HG03378 (cell line): Measurements from ENCODE around the gene GLIS1.

Source experiments
- ATAC-seq: cut with Tn5 transposase; IDR thresholded peaks from one replicate; pipeline ENCODE4 v1.9.1; 2021; ENCODE audit warnings: mild to moderate bottlenecking, moderate library complexity; ENCODE audit not compliant: unreplicated experiment

GLIS1 gene

DNA sequence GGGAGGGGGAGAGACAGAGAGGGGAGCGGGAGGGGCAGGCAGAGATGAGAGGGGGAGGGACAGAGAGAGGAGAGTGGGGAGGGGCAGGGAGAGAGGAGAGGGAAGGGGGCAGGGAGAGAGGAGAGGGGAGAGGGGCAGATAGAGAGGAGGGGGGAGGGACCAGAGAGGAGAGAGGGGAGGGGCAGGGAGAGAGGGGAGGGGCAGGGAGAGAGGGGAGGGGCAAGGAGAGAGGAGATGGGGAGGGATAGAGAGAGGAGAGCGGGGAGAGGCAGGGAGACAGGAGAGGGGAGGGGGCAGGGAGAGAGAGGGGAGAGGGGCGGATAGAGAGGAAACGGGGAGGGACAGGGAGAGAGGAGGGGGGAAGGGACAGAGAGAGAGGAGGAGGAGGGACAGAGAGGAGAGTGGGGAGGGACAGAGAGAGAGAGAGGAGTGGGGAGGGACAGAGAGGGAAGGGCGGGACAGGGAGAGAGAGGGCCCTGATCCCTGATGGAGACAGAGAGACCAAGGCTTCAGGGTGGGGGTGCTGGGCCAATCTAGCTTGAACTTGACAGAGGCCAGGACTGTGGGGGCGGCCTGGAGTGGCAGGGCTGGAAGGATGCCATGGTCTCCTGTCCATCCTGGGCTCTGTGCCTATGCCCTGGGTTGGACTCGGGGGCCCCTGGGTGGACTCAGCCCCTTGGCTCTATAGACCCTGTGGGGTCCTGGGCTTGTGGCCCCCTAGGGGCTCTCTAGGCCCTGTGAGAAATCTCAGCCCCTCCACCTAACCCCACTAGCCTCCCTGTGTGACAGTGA is 236.1 kb downstream of the GLIS1 start:
- no peak for ATAC-seq

DNA sequence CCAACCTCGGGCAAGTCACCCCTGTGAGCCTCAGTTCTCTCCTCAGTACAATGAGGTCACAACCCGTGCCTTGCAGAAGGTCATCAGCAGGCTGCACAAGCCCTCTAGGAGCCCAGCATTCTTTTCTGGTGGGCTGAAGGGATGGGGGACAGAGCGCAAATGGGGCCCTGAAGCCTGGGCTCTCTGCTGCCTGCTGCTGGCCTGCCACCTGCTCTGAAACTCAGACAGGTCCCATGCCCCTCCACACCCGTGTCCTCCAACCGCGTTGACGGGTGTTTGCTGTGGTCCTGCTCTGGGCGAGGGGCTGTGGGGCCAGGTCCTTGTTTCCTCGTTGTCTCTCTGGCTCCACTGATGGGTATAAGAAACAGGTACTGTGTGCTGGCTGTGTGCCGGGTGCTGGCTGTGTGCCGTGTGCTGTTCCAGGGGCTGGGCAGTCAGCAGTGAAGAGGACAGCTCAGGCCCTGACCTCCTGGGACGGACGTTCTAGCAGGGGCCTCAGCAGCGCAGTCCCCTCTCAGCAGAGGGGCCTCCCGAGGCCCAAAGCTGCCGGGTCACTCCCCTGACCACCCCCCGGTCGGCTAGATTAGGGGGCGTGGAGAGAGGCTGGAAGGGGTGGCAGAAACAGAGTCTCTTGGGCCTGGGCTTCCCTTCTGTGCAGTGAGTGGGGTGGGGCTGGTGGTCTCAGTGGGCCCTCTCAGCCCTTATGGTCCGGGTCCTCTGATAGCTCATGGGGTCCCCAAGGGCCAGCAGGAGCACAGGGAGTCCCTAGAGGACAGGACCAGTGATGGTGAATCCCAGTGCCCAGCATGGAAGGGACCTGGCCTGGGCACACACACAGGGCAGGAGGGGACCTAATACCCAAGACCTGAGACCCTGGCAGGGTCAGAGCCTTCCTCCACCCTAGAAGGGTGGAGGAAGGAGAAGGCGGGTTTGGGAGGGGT is 237.6 kb downstream of the GLIS1 start:
- ATAC-seq, result no peak

DNA sequence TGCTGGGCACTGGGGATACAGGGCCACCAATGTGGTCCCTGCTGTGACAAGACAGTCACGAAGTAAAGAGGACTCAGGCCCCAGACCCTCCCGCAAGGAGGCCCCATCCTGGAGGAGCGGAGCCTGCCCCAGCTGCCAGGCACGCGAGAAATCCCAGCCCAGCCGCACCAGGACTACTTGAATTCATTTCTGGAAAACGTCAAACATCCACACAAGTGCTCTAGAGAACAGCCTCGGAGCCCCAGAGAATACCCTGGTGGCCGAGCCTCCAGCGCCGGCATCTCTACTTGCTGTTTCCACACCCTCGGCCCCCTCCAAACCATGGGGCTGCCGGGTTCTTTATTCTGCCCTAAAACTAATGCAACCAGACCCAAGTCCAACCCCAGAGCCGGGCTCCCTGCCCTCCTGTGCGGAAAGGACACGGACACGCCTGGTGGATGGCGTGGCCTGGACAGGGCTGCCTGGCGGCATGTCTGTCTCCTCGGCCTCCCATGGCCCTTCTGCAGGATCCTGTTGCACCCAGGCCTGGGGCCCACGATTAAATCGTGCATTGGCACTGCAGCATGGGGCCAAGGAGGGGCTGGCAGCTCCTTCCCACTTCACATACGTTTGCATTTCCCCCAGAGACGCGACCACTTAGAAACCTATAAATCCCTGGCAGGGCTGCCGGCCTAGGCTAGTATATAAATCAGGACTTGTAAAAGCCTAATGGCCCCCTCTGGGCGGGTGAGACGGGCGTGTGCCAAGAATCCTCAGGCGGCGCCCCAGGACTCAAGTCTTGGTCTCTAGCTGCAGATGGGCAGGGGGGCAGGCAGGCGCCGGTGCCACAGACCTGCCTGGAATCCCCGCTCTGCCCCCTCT is 238.5 kb downstream of the GLIS1 start:
- no peak for ATAC-seq

DNA sequence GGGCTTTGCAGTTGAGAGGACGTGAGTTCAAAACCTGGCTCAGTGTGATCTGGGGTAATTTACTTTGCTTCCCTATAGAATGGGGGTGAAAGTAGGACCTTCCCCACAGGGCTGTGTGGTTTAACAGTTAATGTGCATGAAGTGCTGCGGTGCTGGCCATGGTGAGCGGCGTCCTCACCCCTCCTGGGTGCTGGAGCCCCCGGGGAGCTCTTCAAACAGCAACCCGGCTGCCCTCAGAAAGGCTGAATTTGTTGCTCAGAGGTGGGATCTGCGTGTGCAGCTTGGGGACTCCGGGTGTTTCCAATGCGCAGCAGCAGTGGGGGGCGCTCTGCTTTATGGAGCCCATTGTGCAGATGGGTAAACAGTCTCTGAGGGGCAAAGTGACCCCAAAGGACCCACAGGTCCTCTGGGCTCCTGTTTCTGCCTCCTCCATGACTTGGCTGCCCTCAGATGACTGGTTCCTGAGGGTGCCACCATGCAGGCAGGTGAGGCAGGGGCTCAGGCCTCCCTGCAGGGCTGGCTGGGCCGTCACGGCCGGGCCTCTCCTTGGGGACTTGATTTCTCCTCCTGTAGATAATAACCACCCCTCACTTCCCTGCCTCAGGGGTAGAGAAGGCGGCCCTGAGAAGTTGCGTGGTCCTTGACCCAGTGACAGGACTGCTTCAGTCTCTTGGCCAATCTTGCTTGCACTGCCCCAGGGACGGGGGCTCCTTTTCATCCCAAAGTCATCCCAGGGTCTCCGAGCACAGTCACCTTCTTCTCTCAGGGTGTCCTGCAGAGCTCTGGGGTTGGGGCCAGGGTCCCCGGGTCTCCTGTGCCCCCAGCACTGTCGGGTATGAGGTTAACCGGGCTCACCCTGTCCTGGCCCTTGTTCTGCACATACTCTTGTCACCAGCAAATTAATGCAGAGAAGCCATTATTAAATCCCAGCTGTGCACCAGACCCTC is 239.4 kb downstream of the GLIS1 start:
- no peak for ATAC-seq

DNA sequence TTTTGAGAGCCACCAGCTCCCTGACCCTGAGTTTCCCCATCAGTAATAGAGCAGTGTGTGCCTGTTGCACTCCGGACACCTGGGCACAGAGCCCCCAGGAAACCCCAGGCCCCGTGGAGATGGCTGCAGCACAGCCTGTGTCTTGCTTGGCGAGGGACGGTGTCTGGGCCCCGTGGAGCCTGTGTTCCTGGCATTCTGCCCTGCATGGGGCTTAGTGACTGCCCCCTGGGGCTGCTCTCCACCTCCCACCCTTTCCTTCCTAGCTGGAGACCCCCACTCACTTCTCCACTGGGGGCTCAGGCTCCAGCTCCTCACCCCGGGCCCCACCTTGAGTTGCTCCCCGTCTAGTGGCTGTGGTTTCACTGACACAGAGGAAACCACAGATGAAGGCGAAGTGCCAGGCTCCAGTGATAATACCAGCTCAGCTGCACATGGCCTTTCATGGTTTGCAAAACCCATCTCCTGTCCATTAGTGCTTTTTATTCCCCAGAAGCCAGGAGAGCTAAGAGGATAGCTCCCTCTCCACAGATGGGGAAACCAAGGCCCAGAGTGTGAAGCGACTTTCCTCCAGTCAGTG is 240.3 kb downstream of the GLIS1 start:
- ATAC-seq, result no peak

DNA sequence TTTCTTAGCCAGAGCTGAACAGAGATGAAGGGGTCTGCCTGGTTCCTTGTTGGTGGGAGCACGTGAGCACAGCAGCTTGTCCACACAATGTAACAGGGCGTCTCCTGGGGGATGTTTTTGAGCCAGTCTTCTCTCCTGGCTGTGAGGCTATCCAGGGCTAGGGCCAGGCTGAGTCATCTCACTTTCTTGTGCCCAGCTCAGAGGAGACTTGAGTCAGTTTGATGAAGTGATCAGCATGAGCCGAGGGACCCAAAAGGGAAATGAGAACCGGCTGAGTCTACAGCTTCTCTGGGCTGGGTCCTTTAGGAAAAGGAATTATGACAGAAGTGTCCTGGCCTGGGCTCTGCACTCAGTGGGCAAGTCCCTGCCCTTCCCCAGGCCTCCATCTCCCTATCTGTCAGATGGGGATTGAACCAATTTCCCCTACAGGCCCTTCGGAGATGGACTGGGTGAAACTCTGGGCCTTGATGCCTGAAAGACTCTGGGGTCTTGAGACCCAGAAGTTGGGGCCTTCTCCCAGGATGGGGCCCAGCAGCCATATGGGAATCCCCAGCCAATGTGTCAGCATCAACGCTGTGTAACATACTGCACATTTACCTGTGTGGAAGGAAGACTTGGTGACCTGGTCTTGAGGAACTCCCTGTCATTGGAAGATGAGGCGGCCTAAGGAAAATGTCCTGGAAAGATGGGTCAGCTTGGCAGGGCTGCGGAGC is 243.2 kb downstream of the GLIS1 start:
- no peak for ATAC-seq

DNA sequence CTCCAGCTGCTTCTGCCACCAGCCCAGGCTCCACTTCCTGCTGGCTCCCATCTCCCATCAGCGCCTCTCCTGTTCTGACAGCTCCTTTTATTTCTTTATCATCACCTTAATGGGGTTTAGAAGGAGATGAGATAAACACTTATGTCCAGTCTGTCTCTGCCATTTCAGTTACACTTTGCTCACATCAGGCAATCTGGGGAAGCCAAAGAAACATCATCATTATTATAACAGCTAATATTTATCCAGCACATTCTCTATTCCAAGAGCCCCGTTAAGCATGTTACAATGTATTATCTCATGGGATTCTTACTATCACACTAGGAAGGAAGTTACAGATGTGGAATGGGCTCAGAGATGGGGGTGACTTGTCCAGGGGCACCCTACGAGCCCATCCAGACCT is 248.6 kb downstream of the GLIS1 start:
- no peak for ATAC-seq

DNA sequence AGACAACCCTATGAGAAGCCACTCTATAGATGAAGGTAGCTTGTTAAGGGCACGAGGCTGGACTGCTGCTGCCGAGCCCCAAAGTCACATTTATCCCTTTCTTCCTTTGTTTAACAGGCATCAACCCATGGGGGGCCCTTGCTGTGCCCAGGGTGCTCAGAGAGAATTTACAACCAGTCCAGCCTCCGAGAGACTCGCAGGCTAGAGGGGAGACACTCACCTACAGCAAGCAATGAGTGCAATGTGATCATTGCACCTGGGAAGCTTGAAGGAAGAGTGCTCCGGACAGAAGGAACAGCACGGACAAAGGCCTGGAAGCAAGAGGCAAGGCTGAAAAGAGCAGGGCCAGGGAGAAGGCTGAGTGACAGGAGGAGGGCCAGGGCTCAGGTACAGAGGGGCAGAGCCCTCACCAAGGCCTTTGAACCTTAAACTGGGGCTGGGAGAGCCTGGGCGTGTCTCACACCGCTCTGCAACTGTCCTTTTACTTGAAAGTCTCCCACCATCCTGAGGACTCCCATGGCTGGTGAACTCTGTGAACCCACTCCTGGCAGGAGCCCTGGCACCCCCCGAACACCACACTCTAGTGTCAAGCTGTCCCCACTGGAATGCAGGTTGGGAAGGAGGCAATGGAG is 252.5 kb downstream of the GLIS1 start:
- ATAC-seq, result no peak

DNA sequence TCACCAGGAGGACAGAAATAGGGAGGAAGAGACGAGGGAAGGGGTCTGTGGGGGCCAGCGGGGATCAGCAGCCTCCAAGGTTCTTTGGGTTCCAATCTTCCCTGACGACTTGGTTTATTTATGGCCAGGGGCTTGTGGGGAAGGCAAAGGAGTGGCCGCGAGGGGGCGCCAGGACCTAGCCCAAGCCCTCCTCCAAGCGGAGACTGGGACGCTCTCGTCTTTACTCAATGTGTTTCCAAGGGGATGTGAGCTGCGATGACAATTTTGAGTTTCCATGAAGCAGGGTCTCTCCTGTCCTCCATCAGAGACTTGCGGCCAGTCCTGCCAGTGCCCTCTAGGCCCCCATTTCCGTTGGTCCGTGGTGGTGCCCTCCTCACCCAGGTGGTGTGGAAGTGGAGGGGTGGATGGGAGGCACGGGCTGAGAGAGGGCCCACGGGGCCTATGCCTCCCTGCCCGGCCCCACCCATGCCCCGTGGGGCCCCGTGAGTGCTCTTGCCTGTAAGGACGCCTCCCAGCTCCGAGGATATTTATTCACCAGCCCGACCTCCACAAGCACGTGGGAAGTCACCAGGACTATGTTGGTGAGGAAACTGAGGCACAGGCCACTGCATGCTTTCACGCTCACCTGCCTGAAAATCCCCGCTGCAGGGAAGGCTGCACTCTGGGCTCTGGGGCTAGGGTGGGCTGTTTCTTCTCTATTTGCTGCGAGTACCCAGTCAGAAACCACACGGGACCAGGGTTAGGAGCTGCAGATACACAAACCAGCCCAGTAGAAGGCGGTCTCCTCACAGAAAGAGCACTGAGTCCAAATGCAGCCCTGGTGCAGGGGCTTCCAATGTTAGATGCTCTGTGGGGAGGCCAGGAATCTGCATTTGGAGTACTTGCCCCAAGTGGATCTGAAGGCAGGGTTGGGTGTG is 253.2 kb downstream of the GLIS1 start:
- ATAC-seq, result no peak

DNA sequence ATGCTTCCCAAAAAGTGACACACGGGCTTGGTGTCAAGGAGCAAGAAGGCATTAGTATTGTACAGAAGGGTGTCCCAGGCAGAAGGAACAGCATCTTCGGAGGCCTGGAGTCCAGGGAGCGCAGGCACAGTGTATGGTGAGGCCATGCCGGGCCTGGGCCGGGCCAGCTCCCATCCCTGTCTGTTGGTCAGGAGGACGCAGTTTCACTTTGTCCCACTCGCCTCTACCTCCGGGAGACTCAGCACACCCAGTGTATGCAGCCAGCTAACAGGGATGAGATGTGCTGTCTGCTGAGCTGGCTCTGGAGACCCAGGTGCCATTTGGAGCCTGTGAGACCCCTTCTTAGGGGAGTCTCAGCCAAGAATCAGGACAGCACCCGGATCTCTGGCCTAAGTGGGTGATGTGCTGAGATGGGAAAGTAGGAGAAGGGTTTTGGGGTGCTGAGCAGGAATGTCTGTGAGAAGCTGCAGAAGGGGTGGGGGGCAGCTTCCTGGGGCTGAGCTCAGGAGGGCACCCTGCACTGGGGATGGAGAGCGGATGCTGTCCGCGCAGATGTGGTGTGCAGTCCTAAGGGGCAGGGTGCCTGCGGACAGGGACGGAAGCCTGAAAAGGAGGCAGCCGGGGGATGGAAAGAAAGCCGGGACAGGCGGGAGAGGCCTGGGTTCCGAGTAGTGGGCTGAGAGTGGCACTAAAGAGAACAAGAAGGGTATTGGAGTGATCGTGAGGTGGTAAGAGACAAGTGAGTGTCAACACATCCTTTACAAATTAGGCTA is 254.1 kb downstream of the GLIS1 start:
- ATAC-seq, result no peak

DNA sequence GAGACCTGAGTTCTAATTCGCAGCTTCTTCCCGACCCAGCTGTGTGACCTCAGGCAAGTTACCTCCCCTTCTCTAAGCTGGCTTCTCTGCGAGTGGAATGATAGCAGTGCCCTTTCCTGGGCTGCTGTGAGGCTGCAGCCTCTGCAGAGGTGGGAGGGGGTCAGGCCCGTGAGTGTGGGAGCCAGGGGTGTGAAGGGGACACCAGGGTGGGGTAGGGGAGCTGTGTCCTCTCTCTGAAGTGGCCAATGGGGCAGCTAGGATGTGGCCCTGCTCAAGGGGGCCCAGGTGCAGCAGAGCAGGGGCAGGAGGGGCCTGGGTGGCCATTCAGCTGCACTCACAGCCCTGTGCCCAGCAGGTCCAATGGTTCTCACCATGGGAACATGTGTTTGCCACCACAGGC is 255.3 kb downstream of the GLIS1 start:
- ATAC-seq, result no peak

DNA sequence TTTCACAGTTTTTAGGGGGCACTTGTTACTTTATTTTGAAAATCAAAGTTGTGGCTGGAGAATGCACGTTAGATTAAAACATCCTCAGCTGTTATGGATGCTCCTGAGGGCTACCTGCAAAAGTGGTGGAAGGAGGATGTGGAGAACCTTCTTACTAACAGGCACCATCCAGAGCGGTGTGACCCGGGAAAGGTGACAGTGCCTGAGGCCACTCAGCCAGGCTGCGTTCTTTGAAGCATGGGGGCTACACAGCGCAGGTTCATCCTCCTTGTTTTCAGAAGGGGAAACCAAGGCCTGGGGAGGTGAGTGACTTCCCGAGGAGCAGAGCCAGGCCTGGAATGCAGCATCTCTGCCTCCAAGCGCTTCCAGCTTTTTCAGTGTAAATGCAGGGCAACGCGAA is 255.8 kb downstream of the GLIS1 start:
- ATAC-seq, result no peak

DNA sequence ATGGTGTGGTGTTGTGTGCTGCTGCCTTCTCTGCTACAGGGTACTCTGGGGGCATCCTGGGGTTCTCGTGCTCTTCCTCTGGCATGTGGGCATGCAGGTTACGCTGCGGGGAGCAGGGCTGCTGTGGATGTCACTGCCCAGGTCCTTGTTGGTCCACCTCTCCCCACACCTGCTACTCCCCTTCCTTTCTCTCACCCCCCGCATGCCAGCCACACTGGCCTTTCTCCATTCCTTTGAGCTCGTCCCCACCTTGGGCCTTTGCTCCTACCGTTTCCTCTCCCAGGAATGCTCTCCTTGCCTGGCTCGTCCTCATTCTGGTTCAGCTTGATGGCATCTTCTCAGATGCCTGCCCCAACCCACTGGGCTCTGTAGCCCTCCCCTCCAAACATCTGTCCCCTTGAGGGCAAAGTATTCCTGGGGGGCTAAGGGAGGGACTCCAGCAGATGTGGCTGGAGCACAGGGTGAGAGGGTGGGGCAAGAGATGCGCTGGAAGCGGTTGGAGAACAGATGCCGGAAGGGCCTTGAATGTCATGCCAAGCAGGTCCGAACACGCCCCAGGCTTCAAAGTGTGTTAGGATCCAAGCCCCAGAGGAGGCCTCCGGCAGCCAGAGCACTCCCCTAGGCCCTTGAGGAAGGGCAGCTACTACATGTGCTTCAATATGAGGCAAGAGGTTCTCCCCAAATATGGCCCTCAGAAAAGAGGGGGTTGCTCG is 256.4 kb downstream of the GLIS1 start:
- ATAC-seq, result no peak

DNA sequence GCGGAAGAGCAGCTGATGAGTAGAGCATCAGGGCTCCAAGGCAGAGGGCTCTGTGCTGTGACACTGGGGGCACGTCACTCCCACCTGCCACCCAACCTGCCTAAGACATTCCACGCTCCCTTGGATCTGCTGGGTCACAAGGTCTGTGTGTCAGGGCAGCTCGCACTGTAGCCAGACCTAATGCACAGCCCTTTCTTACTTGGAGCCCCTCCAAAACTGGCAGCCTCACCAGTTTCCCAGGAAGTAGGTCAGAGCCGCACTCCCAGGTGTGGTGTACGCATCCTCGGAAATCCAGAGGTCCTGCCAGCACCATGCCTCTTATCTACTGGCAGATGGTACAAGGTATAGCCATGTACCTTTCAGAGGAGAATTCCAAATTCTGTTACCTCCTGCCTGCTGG is 257.5 kb downstream of the GLIS1 start:
- no peak for ATAC-seq

DNA sequence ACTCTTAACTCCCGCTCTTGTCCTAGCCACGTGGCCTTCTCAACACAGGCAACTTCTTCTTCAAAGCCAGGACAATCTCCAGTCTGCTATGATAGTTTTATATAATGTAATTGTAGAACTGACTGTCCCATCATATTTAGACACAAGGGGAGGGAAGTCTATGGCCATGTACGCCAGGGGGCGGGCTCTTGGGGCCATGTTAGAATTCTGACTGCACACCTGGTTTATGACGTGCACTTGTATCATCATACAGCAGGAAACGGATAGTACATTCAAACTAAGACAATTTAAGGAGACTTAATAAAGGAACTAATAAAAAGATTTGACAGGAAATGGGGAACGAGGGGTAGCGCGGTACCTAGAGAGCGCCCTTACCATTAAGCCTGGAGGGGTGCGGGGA is 258.3 kb downstream of the GLIS1 start:
- no peak for ATAC-seq

DNA sequence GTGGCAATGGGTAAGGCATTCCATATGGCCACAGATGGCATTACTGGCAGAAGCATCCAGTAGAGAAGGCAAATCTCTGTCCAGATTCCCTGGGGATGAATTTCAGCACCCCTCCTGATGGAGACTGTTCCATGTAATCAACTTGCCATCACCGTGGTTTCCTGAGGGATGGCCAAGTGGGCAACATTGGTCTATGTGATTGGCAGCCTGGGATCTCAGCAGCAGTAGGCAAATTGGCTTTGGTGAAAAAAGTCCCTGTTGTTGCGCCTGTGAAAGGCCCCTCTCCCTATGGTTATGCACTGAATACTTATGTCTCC is 260.5 kb downstream of the GLIS1 start:
- ATAC-seq, result no peak
